HUDEP-2 (cell line): Measurements from ENCODE around the gene ERC1.

Experiments
- DNase-seq, 76 experiments: peaks; one replicate each; lab custom pipeline; 2025; ENCODE audit not compliant: unreplicated experiment in 76 of 76; lab: John Stamatoyannopoulos, UW

ERC1 gene

GRCh38 chr12:1544996-1545700 is 554.1 kb downstream of the ERC1 start:
- DNase-seq, result peak in 4 of 76 experiments; percentile 0 to 17 (median 7)
